T-cell (primary cell): ENCODE measurements around the gene MGST2. TPM values are rescaled to one million over a fixed set of nuclear protein-coding genes. Genes with fewer than 3 reads are reported as not detected.
"Not testable (repeated sequence)": the region's sequence is repeated elsewhere in the genome, so short reads cannot be mapped to it uniquely, and the experiment has no call there.

Experiments used
- ATAC-seq, 4 experiments: fragments of 200-7000 bp in 3 of 4; fragments of 150-1000 bp in 1 of 4; cut with Tn5 transposase; replicated peaks in 1 of 4; 1 replicate in 3 of 4; 2 replicates in 1 of 4; pipeline ENCODE4 v1.10.0; 2021; ENCODE audit warnings: moderate library complexity in 3 of 4, mild to moderate bottlenecking in 2 of 4, moderate number of reproducible peaks in 1 of 4
- CTCF ChIA-PET, 2 donors: fragments of 300-600 bp; sonication (Branson Sonifier 250); formaldehyde crosslinking; loops; one replicate each; lab custom pipeline; 2022; ENCODE audit warnings: antibody characterized with exemption in 2 of 2; lab: Charles Lee
- POLR2A ChIA-PET, 2 donors: fragments of 300-600 bp; sonication (Branson Sonifier 250); formaldehyde crosslinking; loops; one replicate each; lab custom pipeline; 2022; ENCODE audit warnings: antibody characterized with exemption in 2 of 2; lab: Charles Lee
- DNase-seq, 35 experiments: peaks; one replicate each; pipeline versions ENCODE4 v3.0.0 to v3.0.0-alpha.2; 2013 to 2023
- H3K27ac ChIP-seq: one replicate; pipeline ENCODE4 v1.5.1; 2013; ENCODE audit warnings: low read length
- H3K27me3 ChIP-seq, 2 experiments: replicated peaks in 1 of 2; 1 replicate in 1 of 2; 2 replicates in 1 of 2; pipeline versions ENCODE4 v1.6.1 to v1.7.0; 2013; ENCODE audit warnings: low read length in 1 of 2, mixed read lengths in 1 of 2; ENCODE audit not compliant: control insufficient read depth in 2 of 2, insufficient read depth in 2 of 2; ENCODE audit errors: extremely low read depth in 1 of 2
- H3K36me3 ChIP-seq, 2 donors: 1 replicate in 1 of 2; 2 replicates in 1 of 2; pipeline versions ENCODE4 v1.6.1 to v1.7.0; 2013; ENCODE audit warnings: low read length in 1 of 2; ENCODE audit not compliant: control insufficient read depth in 2 of 2, insufficient read depth in 1 of 2; ENCODE audit errors: extremely low read depth in 1 of 2
- H3K4me1 ChIP-seq, 2 experiments: 1 replicate in 1 of 2; 2 replicates in 1 of 2; pipeline versions ENCODE4 v1.6.1 to v1.7.0; 2013; ENCODE audit warnings: low read length in 2 of 2, mixed read lengths in 1 of 2; ENCODE audit not compliant: insufficient read depth in 2 of 2, control insufficient read depth in 1 of 2; ENCODE audit errors: extremely low read depth in 1 of 2
- H3K4me3 ChIP-seq, 2 donors: 1 replicate in 1 of 2; 2 replicates in 1 of 2; pipeline versions ENCODE4 v1.5.1 to v1.7.0; 2013; ENCODE audit warnings: mild to moderate bottlenecking in 2 of 2, low read length in 1 of 2, moderate library complexity in 1 of 2; ENCODE audit not compliant: control insufficient read depth in 1 of 2; ENCODE audit errors: extremely low read depth in 1 of 2
- H3K9me3 ChIP-seq: 2 replicates; pipeline ENCODE4 v1.7.0; 2013
- H3K27ac Mint-ChIP-seq, 2 donors: one replicate each; pipeline ENCODE4 v1.8.0; 2020 to 2021; ENCODE audit warnings: mild to moderate bottlenecking in 2 of 2, mixed read lengths in 2 of 2
- H3K27me3 Mint-ChIP-seq, 2 donors: one replicate each; pipeline ENCODE4 v1.8.0; 2021 to 2022; ENCODE audit warnings: mixed read lengths in 2 of 2
- H3K36me3 Mint-ChIP-seq: one replicate; pipeline ENCODE4 v1.8.0; 2021; ENCODE audit warnings: mixed read lengths
- H3K4me1 Mint-ChIP-seq, 3 donors: one replicate each; pipeline ENCODE4 v1.8.0; 2020 to 2022; ENCODE audit warnings: mixed read lengths in 3 of 3, mild to moderate bottlenecking in 1 of 3
- H3K4me3 Mint-ChIP-seq, 3 donors: one replicate each; pipeline ENCODE4 v1.8.0; 2020 to 2022; ENCODE audit warnings: mild to moderate bottlenecking in 3 of 3, mixed read lengths in 3 of 3, moderate library complexity in 3 of 3
- H3K9me3 Mint-ChIP-seq, 3 donors: one replicate each; pipeline ENCODE4 v1.8.0; 2020 to 2022; ENCODE audit warnings: mixed read lengths in 3 of 3
- WGBS: methylation state at CpG from one replicate; pipeline ENCODE4 v1.1.5; 2013; ENCODE audit warnings: missing lambda C conversion rate; ENCODE audit not compliant: insufficient coverage; 5-methylcytosine and 5-hydroxymethylcytosine counted together
- total RNA-seq, 35 experiments: library from RNA in 6 of 35; stranded (reverse) in 6 of 35; fragments of 120-200 nt in 1 of 35; gene quantifications; one replicate each; pipeline versions ENCODE4 v1.2.1 to v1.2.4 and lab custom pipeline; 2013 to 2026

The MGST2 gene
- total RNA-seq, 5 donors from 2014 or later (not counting 1 experiment from before 2014, with no cell fraction given): 1.9 to 6.2 (median 3.1) TPM

- peaks cover 0 to 7% (median 7%) of the 10 kb centered on the region in 3 donors for H3K9me3 Mint-ChIP-seq
- DNase-seq: no peak
- no peak for ATAC-seq
- 93% methylated on average over 4 of the region's 5 CpGs for WGBS
- Histone ChIP-seq H3K9me3 (no peaks in the 10 kb centered on the region), H3K4me1 (no peaks in the 10 kb centered on the region), H3K27ac (no peak overlapping the region), H3K36me3 (no peaks in the 10 kb centered on the region), H3K27me3 (no peaks in the 10 kb centered on the region), H3K4me3 (no peak overlapping the region)
- no peaks in the 10 kb centered on the region for H3K36me3 Mint-ChIP-seq
- CTCF ChIA-PET: no interaction called here
- H3K27ac Mint-ChIP-seq: no peak overlapping the region
- POLR2A ChIA-PET: no interaction called here
- no peaks in the 10 kb centered on the region for H3K4me1 Mint-ChIP-seq
- no peaks in the 10 kb centered on the region for H3K27me3 Mint-ChIP-seq
- H3K4me3 Mint-ChIP-seq: no peak overlapping the region
Observed at GRCh38 chr4:139696491-139696890, 30.9 kb downstream of the MGST2 start.

GRCh38 chr4:139698167-139698925, 32.7 kb downstream of the MGST2 start:
- H3K27me3 Mint-ChIP-seq, DNase-seq, H3K27ac ChIP-seq, H3K9me3 Mint-ChIP-seq, H3K4me1 Mint-ChIP-seq, H3K36me3 ChIP-seq, CTCF ChIA-PET, H3K4me1 ChIP-seq, H3K36me3 Mint-ChIP-seq, H3K9me3 ChIP-seq, H3K27ac Mint-ChIP-seq, H3K27me3 ChIP-seq, H3K4me3 Mint-ChIP-seq, ATAC-seq, H3K4me3 ChIP-seq: not testable (repeated sequence)
- POLR2A ChIA-PET: interaction anchor here in 1 of 2 donors (0.6 kb wide), 1 partner anchor 9 kb away, joined by 4 read pairs; no protein-coding TSS in a partner anchor
- no CpG with 5 or more reads among the region's 25 CpGs for WGBS

GRCh38 chr4:139700568-139700967, 34.9 kb downstream of the MGST2 start:
- DNase-seq: no peak
- H3K4me1 Mint-ChIP-seq: no peaks in the 10 kb centered on the region
- Histone ChIP-seq H3K27ac (no peak overlapping the region), H3K36me3 (no peaks in the 10 kb centered on the region), H3K9me3 (no peaks in the 10 kb centered on the region), H3K27me3 (no peaks in the 10 kb centered on the region), H3K4me3 (no peak overlapping the region), H3K4me1 (no peaks in the 10 kb centered on the region)
- no peak for ATAC-seq
- peaks cover 4% of the 10 kb centered on the region for H3K36me3 Mint-ChIP-seq
- H3K9me3 Mint-ChIP-seq: peaks cover 0 to 7% (median 7%) of the 10 kb centered on the region in 3 donors
- no peaks in the 10 kb centered on the region for H3K27me3 Mint-ChIP-seq
- no CpG with 5 or more reads among the region's 5 CpGs for WGBS
- CTCF ChIA-PET: no interaction called here
- POLR2A ChIA-PET: no interaction called here
- H3K27ac Mint-ChIP-seq: no peak overlapping the region
- no peak overlapping the region for H3K4me3 Mint-ChIP-seq

- ChIA-PET CTCF (no interaction called here), POLR2A (no interaction called here)
- Histone ChIP-seq H3K27me3 (no peaks in the 10 kb centered on the region), H3K4me3 (no peak overlapping the region), H3K9me3 (no peaks in the 10 kb centered on the region), H3K36me3 (no peaks in the 10 kb centered on the region), H3K27ac (no peak overlapping the region), H3K4me1 (no peaks in the 10 kb centered on the region)
- Mint-ChIP-seq H3K27me3 (peaks cover 0 to 3% of the 10 kb centered on the region in 2 donors), H3K27ac (no peak overlapping the region), H3K4me1 (no peaks in the 10 kb centered on the region), H3K9me3 (no peaks in the 10 kb centered on the region), H3K36me3 (peaks cover 4% of the 10 kb centered on the region), H3K4me3 (no peak overlapping the region)
- WGBS: 100% methylated on average over 4 of the region's 4 CpGs
- no peak for DNase-seq
- ATAC-seq: no peak
Observed at GRCh38 chr4:139704915-139705485, 39.4 kb downstream of the MGST2 start.

GRCh38 chr4:139709660-139710059, 44.0 kb downstream of the MGST2 start:
- no peak overlapping the region for H3K4me3 ChIP-seq
- H3K4me1 ChIP-seq: no peaks in the 10 kb centered on the region
- no peaks in the 10 kb centered on the region for H3K27me3 ChIP-seq
- ChIA-PET POLR2A (no interaction called here), CTCF (no interaction called here)
- H3K9me3 ChIP-seq: no peaks in the 10 kb centered on the region
- H3K27ac ChIP-seq: no peak overlapping the region
- Mint-ChIP-seq H3K36me3 (no peaks in the 10 kb centered on the region), H3K27me3 (peaks cover 0 to 3% of the 10 kb centered on the region in 2 donors), H3K4me3 (no peak overlapping the region), H3K27ac (no peak overlapping the region), H3K4me1 (no peaks in the 10 kb centered on the region), H3K9me3 (no peaks in the 10 kb centered on the region)
- no peaks in the 10 kb centered on the region for H3K36me3 ChIP-seq
- no CpG with 5 or more reads among the region's 1 CpG for WGBS
- DNase-seq: no peak
- no peak for ATAC-seq

GRCh38 chr4:139710073-139710472, 44.5 kb downstream of the MGST2 start:
- POLR2A ChIA-PET: no interaction called here
- no CpG with 5 or more reads among the region's 2 CpGs for WGBS
- Histone ChIP-seq H3K36me3 (no peaks in the 10 kb centered on the region), H3K27me3 (no peaks in the 10 kb centered on the region), H3K4me3 (no peak overlapping the region), H3K9me3 (no peaks in the 10 kb centered on the region), H3K4me1 (no peaks in the 10 kb centered on the region), H3K27ac (no peak overlapping the region)
- H3K36me3 Mint-ChIP-seq: no peaks in the 10 kb centered on the region
- H3K27me3 Mint-ChIP-seq: peaks cover 0 to 3% of the 10 kb centered on the region in 2 donors
- H3K4me3 Mint-ChIP-seq: no peak overlapping the region
- H3K4me1 Mint-ChIP-seq: no peaks in the 10 kb centered on the region
- ATAC-seq (no peak), DNase-seq (no peak)
- no peaks in the 10 kb centered on the region for H3K9me3 Mint-ChIP-seq
- CTCF ChIA-PET: no interaction called here
- no peak overlapping the region for H3K27ac Mint-ChIP-seq
